AML-193 (cell line): ENCODE measurements around the gene TEAD4.

Experiments
- DNase-seq, 2 experiments: peaks; one replicate each; lab custom pipeline; 2025; lab: John Stamatoyannopoulos, UW

Gene TEAD4

GRCh38 chr12:3083241-3083920 is 124.2 kb downstream of the TEAD4 start:
- no peak for DNase-seq

GRCh38 chr12:3083921-3084347 is 124.7 kb downstream of the TEAD4 start:
- DNase-seq, result no peak

- DNase-seq, result no peak
Measured at GRCh38 chr12:3084742-3085141, 125.5 kb downstream of the TEAD4 start.

- DNase-seq, result no peak
Measured at GRCh38 chr12:3085341-3086139, 126.3 kb downstream of the TEAD4 start.

GRCh38 chr12:3086211-3086610 is 127.0 kb downstream of the TEAD4 start:
- no peak for DNase-seq

GRCh38 chr12:3086729-3087323 is 127.6 kb downstream of the TEAD4 start:
- no peak for DNase-seq

GRCh38 chr12:3087758-3088650 is 128.8 kb downstream of the TEAD4 start:
- no peak for DNase-seq

GRCh38 chr12:3089588-3089987 is 130.4 kb downstream of the TEAD4 start:
- no peak for DNase-seq
